NCI-H2227 (cell line): ENCODE data around the gene SAP30L.

Experiments used
- DNase-seq: peaks from one replicate; lab custom pipeline; 2025; ENCODE audit not compliant: unreplicated experiment; lab: John Stamatoyannopoulos, UW

Gene SAP30L

DNA sequence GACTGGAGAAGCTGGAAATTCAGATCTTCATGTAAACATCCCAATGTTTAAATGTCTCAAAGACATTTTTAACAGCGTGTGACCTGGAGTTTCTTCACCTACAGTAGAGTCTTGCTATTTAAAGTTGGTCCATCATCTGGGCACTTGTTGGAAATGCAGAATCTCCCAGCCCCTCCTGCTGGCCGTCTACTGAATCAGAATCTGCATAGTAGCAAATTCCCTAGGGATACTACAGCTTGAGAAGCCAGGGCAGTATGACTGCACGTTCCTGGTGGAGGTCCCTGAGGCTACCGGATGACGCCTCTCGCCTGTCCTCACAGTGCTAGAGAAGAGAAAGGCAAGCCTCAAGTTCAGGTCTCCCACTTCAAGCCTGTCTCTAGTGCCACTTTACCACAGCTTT, 15.7 kb downstream of the SAP30L start:
- DNase-seq: no peak

DNA sequence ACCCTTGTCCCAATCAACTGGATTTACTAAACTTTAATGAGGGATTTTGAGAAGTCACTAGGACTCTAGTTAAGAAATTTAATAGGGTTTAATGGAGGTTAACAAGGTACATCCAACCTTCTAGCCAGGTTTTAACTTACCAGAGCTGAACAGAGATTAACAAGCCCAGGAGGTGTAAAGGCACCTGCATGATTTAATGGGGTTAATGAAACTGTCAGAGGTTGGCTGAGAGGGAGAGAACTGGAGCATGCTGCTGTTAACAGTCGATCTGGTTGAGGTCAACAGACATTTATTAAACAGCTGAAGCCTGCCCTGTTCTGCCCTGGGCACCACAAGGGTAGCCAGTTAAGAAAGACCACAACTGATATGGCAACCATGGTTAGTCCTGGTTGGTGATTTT, 18.6 kb downstream of the SAP30L start:
- no peak for DNase-seq

DNA sequence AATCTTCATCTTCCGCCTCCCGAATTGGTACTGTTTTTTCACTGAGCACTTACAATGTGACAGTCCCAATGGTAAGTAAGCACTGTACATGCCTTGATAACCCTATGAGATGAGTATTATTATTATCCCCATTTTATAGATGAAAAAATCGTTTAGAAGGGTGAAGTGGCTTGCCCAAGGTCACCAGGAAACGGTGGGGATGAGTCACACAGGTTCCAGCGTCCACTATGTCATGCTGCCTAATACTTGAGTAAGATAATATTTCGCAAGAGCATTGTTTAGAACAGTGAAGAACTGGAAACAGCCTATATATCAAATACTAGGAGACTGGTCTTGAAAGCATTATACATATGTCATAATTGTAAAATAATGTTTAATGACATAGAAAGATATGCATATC, 19.4 kb downstream of the SAP30L start:
- no peak for DNase-seq

DNA sequence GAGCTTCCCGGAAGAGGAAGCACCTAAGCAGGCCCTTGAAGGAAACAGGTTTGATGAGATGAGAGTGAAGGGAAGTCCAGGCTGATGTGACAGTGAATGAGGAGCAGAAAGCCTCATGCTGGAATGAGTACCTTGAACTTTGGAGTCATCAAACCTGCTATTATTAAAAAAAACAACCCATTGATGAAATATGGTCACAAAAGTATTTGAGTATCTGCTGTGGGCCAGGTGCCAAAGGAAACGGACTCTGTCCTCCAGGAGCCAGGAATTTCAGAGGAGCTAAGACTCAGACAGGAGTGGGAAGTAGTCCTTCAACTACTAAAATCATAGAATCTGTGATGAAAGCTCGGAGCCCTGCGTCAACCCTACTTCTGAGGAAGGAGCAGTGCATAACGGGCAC, 20.4 kb downstream of the SAP30L start:
- no peak for DNase-seq

DNA sequence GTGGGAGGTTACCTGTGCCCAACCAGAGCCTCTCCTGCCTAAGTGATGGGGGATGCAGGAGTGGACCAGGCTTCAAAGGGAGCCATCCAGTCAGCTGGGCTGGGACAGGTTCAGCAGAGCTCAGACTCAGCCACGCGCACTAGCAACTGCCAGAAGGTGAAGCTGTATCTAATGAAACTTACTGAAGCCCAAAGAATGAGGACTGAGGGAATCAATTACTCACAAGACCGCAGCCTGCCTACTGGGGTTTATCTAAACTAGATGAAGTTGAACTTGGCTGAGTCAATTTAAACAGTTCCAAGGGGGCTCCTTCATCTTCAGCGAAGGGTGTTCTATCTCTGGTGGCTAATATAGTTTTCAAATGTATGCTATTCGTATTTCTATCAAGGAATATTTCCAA, 20.9 kb downstream of the SAP30L start:
- DNase-seq: no peak

- peak; percentile 70 for DNase-seq
Observed at GRCh38 chr5:154467655-154468354, 22.0 kb downstream of the SAP30L start.

- DNase-seq: no peak
Observed at GRCh38 chr5:154470137-154470536, 24.3 kb downstream of the SAP30L start.

DNA sequence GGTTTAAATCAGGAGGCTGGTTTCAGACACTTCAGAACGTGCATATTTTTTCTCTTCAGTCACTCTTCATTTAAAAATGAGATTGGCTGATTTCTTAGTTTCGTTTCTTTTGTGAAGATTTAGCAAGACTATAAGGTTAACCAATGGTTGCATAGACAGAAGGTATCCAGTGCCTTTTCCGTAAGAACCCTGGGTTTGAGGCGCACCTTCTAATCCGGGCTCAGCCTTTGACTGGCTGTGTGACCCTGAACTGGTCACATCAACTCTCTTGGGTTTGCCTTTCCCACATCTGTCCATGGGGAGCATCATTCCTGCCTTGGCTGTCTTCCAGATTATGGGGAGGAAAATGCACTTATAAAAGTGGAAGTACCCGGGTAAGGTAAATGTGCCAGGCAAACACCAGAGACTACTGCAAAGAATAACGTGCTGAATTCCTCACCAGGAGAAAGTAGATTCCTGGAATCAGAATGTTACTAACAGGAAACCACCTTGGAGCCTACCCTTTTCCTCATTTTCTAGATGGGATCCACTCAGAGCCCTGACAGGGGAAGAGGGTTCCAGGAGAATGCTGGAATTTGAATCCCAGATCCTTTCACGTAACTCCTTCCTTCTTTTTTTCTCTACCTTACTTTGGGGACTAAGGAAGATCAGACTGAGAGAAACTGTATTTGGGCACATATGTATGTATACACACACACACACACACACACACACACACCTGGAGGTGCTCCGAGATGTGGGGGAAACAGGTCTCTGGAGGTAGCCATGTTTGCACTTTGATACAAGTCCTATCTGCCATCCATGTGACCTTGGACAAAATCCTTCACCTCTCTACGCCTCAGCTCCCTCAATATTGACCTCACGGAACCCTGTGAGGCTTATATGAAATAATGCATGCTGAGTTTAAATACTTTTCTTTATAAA, 25.4 kb downstream of the SAP30L start:
- DNase-seq: no peak

DNA sequence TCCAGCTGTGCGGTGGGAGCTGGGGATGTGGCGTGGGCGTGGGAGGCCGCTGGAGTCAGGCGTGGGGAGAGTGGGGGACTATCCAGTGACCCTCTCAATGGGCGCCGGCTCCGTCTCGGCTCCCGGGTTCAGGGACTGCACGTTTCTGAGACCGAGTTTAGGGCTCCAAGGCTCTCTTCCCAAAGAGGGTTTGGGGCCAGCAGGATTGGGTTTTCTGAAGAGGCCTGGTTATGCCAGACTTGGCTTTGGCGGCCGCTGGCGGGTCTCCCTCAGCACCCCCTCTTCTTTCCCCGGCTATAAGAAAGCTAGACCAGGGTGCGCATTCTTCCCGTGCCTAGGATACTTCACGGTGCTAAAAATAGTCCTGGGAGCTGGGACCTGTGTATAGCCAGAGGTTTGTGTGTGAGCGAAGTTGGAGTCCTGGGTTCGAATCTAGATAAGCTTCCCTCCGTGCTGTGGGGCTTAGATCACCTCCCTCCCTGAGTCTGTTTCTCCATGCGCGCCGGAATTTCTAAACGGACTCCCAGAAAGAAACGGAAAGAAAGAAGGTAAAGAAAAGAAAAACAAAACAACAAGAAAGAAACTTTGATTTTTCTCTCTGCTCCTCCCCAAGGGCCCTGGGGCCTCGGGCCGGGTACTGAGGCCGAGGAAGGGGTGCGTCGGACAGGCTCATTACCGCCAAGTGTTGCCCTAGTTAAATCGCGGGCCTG, 27.2 kb downstream of the SAP30L start:
- no peak for DNase-seq

GRCh38 chr5:154473581-154474283, 27.9 kb downstream of the SAP30L start:
- no peak for DNase-seq

- DNase-seq: no peak
Observed at GRCh38 chr5:154474396-154475334, 28.9 kb downstream of the SAP30L start.

DNA sequence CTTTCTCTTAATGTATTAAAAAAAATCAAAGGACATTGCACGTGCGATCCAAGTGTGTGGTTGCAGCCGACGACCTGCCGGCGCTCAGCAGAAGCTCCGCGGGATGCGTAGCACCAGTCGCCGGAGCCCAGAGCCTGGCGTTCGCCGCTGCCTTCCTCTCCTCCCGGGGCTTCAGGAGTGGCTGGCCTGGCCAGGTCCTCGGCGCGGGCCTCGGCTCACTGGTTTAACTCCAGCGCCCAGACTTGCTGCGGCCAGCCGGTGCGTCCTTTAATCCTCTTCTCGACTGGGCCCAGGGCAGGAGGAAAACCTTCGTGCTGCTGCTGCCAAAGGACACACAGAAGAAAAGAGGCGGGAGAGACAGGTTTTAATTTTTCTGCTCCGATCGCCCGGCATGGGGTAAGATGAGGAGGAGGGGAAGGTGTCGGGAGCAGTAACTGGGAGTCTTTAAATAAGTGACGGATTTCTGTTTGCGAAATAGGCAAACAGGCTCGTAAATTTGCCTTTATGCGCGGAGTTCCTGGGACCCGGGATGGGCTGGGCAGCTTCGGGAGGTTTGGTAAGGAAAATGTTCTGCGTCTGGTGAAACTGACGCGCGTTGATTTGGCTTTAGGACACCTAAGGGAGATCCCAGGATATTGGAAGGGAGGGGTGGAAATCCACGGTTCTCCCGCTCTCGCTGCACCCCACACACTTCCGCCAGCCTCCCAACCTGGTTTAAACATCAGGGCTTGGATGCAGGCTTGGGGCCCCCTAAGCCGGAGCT, 30.0 kb downstream of the SAP30L start:
- no peak for DNase-seq

GRCh38 chr5:154476354-154477205, 30.8 kb downstream of the SAP30L start:
- no peak for DNase-seq

- DNase-seq: no peak
Observed at GRCh38 chr5:154477382-154478223, 31.8 kb downstream of the SAP30L start.

DNA sequence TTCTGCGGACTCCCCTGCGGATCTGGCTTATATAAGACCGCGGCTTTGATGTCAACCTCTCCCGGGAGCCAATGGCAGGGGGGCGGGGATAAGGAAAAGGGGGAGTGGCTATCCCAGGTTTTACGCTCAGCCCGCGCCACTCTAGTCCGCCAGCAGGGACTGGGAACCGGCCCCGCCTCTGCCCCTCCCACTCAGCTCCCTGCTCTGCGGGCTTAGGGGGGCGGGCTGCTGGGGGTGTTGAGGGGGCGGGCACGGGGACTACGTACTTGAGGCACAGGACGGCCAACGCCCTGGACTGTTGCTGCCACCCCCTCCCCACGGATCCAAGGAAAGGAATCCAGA, 32.4 kb downstream of the SAP30L start, which contains the start of gene HAND1:
Gene HAND1, minus strand, starts transcription at position 4 of the 342 bp plus-strand sequence. CDS start 219 bp downstream, outside the sequence.
- DNase-seq: peak; percentile 52

DNA sequence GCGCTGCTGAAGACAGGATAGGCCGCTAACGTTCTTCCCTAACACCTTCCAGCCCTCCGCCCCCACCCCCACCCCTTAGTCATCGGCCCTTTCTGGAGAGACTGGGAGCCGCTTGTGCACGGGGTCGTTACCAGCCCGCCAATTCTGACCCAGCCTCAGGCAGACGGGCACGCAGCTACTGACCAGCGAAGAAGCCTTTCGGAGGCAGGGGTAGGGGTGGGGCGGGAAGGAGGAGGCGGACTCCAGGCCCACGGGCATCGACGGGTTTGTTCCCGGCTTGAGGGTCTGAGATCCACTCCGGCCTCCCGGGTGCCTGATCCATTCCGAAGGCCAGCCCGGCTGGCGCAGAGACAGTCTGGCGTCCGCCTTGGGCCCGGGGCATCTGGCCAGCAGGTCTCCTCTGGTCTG, 33.0 kb downstream of the SAP30L start:
- DNase-seq: no peak

GRCh38 chr5:154479160-154479943, 33.6 kb downstream of the SAP30L start:
- no peak for DNase-seq
